MV-4-11 (cell line): ENCODE data around the gene ACOXL.
A peak's percentile ranks its signal among the peaks of the same experiment; 100 is the strongest.

ENCODE experiments used
- DNase-seq: peaks from one replicate; lab custom pipeline; 2025; lab: John Stamatoyannopoulos, UW

ACOXL gene

DNA sequence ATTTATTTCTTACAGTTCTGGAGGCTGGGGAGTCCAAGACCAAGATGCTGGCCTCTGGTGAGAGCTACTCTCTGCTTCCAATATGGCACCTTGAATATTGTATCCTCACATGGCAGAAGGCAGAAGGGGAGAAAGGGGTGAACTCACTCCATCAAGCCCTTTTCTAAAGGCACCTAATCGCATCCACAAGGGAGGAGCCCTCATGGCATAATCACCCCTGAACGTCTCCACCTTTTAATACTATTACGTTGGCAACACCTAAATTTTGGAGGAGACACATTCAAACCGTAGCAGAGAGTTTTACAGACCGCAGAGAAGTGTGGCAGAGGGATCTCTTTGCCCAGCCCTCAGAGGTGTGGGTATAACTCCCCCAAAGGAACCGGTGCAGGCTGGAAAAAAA, 245.8 kb downstream of the ACOXL start:
- DNase-seq, result no peak

DNA sequence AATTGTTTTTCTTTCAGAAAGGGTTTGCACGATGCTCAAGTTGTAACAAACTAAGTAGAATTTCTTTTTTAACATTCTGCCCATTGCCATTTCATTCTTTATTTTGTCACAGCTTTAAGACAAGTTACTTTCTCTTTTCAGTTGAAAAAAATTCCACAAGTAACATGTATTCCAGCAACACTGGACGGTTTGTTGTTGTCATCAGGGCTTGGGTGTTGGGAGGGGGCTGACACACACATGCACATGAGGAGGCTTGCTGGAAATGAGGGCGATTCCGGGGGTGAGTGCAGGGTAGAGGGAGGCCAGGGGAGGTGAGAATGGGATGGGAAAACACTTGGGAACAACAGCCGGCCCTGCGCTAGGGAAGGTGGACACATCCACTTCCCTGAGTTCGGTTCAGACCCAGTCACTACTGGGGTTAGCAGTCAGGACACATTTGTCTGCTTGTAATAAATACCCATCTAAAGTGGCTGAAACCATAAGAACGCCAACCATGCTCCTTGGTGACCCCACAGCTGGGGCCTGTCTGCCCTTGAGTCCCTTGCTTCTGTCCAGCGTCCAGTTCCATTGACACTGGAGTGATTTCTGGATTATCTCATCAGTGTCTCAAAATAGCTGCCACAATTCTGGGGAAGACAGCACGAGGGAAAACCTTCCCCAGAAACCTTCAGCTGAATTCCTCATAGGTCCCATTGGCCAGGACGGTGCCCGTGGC, 246.5 kb downstream of the ACOXL start:
- no peak for DNase-seq

DNA sequence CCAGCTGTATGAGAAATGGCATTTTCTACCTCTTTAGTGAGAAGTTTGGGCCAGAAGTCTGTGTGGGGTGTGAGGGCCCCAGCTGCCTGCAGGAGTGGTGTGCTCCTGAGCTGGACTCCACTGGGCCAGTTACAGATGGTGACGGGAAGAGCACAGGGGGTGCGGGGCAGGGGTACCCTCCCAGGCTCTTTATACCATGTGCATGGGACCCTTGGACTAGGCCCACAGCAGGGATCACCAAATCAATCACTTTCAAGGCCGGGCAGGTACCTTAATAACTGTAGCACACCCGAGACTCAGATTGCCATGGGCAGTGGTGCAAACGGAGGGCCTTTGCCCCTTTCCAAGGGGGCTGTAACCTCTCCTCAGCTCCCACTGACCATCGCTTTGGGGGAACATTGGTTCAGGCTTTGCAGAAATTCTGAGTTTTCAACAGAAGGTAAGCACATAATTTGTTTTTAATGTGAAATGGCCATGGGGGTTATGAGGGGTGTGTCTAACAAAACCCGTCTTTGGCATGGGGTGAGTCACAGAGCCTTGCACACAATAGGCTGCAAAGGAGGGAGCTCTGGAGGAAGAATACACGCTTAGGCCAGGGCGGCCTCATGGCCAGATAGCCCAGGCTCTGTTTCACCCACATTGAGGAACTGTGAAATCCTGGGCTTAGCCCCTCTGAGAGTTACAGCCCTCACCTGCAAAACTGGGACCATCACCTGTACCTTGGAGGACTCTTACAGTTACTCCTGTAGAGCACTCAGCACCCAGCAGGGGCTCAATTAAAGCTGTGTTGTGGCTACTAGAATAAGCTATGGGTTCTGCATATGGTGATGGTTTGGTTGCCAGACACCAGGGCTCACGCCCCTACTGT, 247.3 kb downstream of the ACOXL start:
- peak; percentile 75 for DNase-seq

DNA sequence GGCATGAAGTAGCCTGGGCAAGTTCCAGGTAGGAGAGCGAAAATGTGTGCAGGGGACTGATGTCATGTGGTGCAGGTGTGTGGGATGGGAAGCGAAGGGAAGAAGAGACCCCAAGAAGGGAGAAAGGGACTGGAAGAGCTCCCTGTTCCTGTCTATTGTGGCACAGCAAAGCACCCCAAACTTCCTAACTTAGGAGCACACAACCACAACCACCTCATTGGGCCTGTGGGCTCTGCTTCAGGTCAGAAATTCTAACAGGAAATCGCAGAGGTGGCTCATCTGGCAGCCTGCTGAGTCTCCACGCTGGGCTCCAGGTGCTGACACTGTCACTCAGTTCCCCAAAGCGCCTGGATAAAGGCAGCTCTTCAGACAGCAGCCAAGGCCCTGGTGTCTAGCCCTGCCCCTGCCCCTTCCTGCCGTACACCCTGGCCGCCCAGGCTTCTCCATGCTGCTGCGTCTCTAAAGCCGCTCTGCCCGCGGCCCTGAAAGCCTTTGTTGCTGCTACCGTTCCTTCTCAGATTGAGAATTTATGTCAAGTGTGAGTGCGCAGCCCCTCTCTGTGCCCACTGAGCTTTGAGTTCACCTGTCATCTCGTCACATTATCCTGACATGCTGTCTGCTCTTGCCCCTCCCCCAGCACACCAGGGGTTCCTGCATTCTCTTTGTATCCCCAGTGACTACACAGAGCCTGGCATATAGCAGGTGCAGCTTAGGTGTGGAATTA, 248.1 kb downstream of the ACOXL start:
- DNase-seq, result no peak

DNA sequence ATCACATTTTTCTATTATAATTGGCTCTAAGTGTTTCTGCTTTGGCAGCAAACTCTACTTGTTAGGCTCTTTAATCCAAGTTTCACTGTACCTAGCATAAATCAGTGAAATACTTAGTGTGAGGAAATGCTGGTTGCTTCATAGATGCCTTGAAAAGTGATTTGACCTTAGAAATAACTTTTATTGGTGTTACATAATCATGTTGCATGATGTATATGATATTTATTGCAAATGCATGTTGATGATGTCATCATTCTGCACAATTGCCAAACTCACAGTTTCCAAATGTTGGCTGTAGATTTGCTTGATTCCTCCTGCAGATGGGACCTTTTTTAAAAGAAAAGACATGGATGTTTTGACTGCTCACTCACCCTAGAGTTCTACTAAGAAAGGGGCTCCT, 250.8 kb downstream of the ACOXL start:
- peak; percentile 66 for DNase-seq

DNA sequence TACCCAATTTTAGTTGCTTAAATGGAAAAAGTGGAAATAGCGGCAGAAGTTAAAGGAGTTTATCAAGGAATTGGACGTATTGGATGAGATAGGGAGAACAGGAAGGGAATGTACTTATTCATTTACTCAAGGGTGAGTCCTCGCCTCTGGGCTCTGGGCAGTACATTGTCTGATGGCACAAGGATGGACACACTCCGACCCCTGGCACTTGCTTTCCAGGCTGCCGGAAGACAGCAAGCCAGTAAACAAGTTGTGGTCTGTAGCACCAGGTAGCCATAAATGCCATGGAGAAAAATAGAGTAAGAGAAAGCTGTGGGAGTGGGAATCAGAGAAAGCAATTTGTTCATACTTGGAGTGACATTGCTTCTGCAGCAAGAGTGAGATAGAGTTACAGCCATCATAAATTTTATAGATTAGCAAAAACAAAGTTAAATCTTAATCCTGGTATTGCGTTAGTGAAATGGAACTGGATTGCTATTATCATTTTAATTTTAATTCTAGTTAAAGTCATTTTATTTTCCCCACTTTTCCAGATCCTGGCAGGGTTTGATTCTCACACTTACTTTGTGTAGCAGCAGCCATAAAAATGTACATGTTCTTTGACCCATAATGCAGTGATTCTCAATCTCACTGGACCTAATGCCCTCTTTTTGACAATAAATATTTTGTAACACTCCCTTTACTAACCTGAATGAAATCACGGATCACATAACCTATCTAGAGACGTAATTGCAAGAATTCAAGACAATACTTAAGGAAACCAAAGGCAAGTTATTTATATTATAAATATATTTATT, 252.5 kb downstream of the ACOXL start:
- no peak for DNase-seq

DNA sequence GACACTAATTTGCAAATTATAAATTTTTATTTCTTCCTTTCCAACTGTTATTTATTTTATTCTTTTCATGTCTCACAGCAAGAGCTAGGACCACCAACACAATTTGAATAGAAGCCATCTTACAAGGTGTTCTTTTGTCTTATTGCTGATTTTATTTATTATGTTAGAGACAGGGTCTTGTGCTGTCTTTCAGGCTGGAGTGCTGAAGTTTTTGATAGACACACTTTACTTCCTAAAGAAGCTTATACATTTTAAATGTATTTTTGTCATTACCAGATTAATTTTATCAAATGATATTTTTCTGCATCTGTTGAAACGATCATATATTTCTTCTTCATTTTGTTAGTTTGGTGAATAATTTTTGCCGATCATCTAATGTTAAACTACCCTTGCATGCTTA, 258.1 kb downstream of the ACOXL start:
- DNase-seq, result no peak

DNA sequence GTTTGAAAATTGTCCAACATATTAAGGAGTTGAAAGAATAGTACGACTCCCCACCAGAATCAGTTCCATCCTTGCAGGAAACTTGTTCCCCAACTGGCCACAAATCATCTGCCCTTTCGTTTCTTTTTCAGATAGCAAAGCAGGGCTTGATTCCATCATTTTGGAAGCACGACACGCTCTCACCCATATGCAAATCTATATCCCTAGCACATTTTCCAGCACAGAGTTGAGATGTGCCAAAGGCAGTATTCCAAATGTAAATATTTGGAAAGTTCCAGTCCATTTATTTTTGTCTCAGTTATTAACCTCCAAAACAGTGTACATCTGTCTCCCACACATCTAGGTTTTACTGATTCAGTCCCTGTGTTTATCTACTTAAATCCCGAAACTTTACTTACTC, 259.5 kb downstream of the ACOXL start:
- DNase-seq, result no peak

DNA sequence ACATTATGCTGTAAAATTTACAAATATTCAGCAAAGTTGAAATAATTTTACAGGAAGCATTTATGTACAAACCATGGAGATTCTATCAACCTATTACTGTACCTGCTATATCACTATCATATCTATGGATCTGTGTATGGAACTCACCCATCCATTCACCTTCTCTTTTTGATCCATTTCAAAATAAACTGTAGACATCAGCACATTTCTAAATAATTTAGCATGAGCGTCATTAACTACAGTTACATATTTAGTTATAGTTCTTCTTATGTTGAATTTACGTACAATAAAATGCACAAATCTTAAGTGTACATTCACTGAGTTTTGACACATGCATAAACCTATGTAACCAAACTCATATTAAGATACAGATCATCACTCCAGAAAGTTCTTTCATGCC, 260.5 kb downstream of the ACOXL start:
- no peak for DNase-seq

DNA sequence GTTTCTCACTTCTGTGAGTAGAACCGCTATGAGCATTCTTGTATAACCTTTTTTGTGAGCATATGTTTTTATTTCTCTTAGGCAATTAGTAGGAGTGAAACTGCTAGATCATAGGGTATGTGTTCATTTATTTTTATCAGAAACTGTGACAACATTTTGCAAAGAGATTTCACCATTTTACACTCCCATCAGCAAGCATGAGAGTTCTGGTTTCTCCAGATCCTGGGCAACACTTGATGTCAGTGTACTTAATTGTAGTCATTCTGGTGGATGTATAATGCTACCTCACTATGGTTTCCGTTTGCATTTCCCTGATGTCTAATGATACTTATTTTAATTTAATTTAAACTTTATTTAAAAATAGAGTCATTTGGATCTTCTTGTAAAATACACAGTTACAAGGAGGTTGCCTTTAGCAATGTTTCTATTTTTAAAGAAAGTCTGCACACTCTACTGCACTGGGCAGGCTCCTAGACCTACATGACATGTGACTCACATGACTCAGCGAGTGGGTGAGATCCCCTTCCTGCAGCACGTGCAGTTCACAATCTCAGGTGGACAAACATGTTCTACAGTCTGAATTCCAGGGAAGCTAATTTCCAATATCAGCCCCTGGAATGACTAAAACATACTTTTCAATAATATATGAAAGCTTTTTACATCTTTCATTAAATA, 261.3 kb downstream of the ACOXL start:
- peak; percentile 87 for DNase-seq

DNA sequence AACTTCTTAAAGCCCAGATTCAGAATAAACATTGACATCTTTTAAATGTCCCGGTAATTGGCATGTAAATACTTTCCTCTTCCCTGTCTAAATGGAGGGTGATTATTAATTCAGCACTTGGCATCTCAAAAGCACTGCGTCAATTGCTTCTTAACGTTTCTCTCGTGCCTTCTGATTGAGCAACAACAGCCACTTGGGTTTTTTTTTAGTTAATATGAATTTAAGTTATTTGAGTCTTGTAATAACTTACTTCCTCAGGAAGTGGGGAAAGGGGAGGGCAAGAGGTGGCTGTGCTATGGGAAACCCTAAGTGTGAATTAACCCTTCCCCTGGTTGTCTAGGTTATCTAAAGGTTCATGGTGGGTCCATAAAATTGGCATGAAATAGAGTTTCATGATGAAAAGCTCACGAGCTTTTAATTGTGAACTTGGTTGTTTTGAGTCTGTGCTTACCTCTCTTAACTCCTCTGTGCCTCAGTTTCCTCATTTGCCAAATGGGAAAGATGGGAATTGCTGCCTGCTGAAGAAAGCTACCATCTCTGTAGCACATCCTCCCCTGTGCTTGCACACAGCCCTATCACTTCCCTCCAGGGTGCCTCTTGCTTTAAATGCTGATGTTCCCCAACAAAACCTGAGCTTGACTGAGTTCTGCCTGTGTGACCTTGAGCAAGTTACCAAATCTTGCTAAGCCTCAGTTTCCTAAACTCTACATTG, 262.0 kb downstream of the ACOXL start:
- DNase-seq, result peak; percentile 97

DNA sequence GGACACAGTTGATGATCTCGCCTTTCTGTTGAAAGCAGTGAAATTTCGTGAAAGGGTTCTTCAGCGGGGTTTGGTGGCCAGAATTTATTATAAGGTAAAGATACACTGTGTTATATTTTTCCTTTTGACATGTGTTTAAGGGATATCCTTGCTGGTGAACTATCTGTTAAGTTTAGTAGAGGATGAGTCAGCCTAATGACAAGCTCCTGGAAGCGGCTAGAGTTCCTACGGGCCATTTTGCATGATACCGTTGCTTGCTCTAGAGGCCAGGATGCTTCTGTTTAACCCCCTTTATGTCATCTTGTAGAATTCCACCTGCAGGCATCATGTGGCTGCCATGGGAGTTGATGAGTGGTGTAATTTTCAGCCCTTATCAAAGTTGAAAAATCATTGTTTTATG, 263.5 kb downstream of the ACOXL start:
- no peak for DNase-seq

DNA sequence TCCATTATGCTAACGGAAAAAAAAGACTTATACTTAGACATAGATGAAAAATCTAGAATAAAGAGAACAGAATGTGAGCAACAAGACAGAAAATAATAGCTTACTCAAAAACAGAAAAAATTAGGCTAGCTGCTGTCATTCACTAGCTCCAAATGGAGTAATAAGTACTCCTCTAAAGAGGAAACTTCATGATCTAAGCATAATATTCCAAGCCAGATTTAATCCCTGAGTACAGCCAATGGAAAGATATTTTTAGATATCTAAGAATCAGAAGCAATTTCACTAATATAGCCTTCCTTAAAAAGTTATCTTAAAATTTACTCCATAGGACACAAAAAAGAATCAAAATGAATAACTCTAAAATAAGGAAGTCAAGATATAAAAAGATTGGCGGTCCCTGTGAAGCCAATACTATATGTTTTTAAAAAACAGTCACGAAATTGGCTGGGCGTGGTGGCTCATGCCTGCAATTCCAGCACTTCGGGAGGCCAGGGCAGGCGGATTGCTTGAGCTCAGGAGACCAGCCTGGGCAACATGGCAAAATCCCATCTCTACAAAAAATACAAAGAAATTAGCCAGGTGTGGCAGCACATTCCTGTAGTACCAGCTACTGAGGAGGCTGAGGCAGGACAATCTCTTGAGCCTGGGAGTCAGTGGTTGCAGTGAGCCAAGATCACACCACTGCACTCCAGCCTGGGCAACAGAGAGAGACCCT, 265.1 kb downstream of the ACOXL start:
- DNase-seq, result peak; percentile 6

DNA sequence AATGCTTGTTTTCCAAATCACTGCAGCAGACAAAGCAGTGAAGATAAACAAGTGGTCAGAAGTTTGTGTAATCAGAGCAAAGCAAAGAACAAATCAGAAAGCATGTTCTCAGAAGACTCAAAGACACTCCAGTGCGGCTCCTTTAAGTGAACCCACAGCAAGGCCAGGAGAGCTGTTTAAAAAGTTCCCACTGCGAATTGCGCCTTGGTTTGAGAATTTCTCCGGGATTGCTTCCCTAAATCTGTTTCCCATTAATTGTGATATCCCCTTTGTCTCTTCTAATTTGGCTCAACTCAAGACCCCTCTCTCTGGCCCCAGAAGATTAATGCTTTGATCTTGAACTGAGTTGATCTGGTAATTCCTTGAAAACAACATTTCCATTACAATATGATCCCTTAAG, 265.9 kb downstream of the ACOXL start:
- no peak for DNase-seq

DNA sequence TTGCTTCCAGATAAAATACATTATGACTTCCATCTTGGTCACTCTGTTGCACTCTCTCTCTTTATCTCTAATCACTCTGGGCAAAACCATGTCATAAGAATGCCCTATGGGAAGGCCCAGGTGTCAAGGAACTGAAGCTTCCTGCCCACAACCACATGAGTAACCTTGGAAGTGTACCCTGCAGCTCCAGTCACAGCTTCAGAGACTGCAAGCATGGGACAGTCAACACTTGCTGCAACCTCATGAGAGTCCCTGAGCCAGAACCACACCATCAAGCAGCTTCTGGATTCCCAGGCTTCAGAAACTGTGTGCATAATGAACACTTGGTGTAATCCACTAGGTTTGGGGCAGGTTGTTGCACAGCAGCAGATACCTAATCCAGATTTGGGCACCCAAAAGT, 267.3 kb downstream of the ACOXL start:
- no peak for DNase-seq

DNA sequence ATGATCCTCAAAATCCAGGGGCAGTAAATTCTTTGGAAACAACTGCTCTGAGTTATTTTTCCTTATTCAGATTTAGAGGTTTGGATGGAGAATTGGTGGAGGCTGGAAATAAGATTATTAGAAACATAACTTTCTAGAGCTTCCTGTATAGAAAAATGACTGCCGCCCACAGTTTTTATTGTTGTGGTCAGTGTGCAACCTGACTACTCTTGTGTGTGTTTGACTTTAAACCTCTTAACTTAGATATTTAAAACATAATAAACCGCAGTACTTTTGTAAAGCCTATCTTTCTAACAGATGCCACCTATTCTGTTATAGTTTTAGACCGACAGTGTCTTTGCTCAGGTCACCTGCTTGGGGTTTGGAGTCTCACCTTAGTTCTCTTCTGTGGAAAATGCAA, 272.9 kb downstream of the ACOXL start:
- DNase-seq, result no peak

DNA sequence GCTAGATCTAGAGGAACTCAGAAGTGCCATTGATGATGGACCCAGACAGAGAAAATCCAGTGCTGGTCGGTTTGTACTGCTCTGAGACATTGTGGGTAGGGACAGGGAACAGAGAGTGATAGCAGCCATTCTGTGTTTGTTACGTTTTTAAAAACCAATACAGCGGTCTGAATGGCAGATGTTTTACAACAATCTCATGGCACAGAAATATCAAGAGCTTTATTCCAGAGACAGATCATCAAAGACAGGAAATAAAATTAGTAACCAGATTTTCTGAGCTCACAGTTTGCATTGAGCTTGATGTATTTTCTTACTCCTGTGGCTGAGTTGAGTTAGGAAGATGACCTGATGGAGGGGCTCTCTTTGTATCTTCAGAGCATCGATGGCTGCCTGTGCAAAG, 273.4 kb downstream of the ACOXL start:
- no peak for DNase-seq

DNA sequence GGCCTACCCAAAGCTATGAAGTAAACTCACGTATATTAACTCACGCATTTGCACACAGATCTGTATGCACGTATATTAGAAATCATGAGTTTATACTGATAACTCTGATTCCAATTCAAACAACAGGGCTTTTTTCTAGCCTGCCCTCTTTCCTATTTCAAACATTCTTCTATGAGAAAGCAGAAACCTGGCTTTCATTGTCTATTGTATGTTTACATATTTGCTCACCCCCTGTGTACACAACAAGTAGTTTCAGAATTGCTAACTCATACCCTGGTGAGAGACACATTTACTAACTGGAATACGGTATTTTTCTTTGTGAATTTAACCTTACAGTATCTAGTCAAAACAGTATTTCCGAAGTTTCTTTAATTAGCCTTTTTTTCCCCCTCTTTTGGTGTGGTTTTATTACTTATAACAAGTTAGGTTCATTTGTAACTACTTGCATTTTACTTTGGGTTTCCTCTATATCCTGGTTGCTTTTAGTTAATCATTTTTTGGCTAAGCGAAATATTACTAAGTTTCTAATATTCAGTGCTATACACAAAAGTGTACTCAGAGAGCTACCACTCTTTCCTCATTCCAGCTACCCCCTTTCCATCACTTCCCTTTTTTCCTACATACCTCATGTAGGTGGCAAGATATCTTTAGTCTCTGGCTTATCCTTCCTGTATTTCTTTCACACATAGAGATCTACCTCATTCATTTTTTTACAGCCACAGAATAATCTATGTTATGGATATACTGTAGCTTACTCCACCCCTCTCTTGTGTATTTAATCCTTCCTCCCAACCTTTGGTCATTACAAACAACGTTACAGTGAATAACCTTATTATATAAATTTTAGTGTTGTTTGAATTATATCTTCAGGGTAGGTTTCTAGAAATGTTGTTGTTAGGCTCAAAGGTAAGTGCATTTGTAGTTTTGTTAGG, 275.6 kb downstream of the ACOXL start:
- peak; percentile 13 for DNase-seq

DNA sequence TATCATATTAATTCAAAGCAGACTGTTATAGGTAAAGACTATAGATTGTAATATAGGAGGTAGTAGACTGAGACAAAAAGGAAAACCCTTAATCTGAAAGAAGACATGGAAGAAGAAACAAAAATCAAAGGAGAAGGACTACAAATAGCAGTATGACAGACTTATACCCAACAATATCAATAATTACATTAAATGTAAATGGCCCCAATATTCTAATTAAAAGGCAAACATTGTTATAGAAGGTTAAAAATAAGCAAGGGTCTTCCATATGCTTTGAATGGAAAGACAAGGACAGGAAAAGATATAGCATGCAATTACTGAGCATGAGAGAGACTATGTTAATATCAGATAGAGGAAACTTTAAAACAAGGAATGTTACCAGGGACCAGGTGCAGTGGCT, 278.8 kb downstream of the ACOXL start:
- DNase-seq, result no peak
